HG03442 (cell line): ENCODE measurements around the gene RETREG3.
"Not testable (repeated sequence)": the region's sequence is repeated elsewhere in the genome, so short reads cannot be mapped to it uniquely, and the experiment has no call there.

Experiments
- ATAC-seq: cut with Tn5 transposase; IDR thresholded peaks from one replicate; pipeline ENCODE4 v1.9.1; 2021; ENCODE audit warnings: mild to moderate bottlenecking, moderate library complexity; ENCODE audit not compliant: unreplicated experiment

Gene RETREG3

GRCh38 chr17:42554250-42555121 is 54.7 kb downstream of the RETREG3 start:
- ATAC-seq = peak; percentile 69

DNA sequence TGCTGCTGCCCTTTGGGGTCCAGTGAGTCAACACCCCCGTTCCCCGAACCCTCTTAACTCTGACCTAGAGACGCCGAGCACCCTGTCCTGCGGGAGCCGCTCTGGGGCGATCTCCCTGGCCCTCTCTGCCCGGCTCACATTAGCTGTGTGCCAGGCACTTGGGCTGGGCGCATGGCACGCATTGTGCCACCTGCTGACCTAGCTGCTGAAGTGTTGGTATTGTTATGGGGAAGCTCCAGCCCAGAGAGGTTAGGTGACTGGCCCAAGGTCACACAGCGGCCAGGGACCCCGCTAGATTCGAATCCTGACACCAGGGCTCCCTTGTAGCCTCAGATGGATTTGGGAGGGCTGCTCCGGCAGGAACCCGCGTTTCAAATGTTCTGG is 55.3 kb downstream of the RETREG3 start:
- no peak for ATAC-seq

DNA sequence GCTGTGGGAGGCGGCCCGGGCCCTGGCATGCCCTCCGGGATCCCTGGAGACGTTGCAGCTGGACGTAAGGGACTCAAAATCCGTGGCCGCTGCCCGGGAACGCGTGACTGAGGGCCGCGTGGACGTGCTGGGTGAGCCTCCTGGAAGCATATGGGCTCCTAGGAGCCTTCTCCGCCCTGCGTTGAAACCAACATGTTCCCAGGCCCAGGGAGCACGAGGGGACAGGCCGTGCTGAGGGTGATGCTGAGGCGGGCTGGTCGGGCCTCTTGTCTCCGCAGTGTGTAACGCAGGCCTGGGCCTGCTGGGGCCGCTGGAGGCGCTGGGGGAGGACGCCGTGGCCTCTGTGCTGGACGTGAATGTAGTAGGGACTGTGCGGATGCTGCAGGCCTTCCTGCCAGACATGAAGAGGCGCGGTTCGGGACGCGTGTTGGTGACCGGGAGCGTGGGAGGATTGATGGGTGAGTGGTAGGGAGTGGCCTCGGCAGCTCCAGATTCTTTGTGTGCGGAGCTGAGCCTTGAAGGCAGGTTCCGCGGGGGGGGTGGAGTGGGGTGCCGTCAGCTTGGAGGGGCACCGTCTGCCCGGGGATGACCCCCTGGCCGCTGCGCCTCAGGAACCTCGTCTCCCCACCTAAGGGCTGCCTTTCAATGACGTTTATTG is 55.9 kb downstream of the RETREG3 start:
- ATAC-seq = no peak

DNA sequence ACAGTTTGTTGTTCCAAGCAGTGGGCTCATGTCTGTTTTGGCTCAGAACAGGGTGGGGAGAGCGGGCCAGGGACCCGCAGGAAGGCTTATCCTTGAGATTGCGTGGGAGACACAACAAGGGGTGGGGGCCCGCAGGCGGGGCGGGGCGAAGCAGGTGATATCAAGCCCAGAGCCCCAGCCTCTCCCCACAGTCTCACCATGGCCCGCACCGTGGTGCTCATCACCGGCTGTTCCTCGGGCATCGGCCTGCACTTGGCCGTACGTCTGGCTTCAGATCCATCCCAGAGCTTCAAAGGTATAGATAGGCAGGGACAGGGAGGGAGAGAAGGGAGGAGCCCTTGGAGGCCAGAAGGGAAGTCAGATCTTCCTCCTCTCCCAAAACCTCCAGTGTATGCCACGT is 56.4 kb downstream of the RETREG3 start, which contains the start of gene HSD17B1:
Gene HSD17B1, plus strand, starts transcription at position 188 of the 400 bp plus-strand sequence. Its CDS starts 11 bp downstream, at position 199.
- not testable (repeated sequence) for ATAC-seq

- ATAC-seq = no peak
Measured at GRCh38 chr17:42548993-42549755, 60.0 kb downstream of the RETREG3 start.

DNA sequence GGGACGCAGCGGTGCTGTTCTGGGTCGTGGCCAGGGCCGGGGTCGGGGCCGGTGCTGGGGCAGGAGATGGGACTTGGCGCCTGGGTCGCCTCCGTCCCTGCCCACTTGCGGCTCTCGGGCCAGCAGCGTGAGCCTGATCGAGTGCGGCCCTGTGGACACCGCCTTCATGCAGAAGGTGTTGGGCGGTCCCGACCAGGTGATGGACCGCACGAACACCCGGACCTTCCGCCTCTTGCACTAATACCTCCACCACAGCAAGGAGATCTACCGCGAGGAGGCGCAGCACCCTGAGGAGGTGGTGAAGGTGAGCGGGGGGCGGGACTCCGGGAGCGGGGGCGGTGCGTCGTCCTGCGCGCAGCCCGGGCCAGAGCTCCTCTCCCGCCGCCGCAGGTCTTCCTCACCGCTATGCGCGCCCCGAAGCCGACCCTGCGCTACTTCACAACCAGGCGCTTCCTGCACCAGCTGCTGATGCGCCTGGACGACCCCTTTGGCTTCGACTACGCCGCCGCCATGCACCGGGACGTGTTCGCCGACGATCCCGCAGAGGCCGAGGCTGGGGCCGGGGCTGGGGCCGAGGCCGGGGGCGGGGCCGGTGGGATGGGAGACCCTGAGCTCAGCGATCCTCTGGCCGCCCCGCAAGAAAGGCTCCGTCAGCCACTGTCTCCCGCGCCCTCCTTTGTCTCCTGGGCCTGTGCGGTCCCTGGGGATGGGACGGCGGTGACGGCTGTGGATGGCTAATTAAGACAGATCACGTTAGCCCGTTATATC is 60.9 kb downstream of the RETREG3 start:
- peak; percentile 63 for ATAC-seq

DNA sequence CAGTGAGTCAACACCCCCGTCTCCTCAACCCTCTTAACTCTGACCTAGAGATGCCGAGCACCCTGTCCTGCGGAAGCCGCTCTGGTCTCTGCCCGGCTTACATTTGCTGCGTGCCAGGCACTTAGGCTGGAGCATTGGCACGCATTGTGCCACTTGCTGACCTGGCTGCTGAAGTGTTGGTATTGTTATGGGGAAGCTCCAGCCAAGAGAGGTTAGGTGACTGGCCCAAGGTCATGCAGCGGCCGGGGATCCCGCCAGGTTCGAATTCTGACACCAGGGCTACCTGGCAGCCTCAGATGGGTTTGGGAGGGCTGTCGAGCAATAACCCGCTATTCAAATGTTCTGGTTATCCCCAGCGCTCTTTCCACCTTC is 61.5 kb downstream of the RETREG3 start:
- no peak for ATAC-seq

- no peak for ATAC-seq
Measured at GRCh38 chr17:42547001-42547461, 62.1 kb downstream of the RETREG3 start.

DNA sequence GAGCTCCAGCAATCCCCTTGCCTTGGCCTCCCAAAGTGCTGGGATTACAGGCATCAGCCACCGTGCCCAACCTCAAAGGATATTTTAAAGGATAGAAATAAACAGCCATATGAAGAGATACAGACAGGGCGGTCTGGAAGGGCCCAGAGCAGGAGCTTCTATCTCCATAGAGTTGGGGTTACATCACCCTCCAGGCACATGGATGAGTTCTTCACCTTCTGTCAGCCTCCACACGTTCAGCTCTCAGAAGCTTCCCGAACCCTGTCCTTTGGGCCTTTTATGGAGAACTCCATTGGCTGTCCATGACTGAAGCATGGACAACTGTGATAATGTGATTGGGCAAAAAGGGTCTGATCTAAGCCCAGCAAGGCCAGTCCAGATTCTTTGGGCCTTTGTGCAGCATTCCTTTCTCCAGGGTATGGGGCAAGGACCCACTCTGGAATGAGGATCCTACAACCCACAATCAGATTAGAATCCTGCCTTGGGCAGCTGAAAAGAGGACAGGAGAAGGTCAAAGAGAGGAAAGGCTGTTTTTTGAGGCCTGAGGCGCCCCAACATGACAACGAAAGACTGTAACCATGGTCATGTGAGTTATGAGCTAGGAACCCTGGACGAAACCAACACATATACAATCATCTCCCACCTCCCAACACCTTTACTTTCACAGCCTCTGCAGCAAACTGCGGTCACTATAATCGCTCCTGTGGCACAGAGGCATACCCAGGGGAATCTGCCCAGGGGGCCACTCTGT is 63.2 kb downstream of the RETREG3 start:
- ATAC-seq = not testable (repeated sequence)

DNA sequence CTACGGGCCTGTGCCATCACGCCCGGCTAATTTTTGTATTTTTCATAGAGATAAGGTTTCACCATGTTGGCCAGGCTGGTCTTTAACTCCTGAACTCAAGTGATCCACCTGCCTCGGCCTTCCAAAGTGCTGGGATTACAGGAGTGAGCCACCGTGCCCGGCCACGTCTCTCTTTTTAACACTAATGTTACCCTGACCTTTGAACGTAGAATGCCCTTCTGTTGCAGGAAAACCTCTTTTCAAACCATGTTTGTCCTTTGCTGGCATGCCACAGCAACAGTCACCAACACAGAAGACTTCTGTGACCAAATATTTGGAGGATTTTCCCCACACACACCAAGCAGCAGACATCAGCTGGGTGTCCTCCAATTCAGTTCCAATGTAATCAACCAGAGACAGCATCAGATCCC is 64.3 kb downstream of the RETREG3 start:
- no peak for ATAC-seq

DNA sequence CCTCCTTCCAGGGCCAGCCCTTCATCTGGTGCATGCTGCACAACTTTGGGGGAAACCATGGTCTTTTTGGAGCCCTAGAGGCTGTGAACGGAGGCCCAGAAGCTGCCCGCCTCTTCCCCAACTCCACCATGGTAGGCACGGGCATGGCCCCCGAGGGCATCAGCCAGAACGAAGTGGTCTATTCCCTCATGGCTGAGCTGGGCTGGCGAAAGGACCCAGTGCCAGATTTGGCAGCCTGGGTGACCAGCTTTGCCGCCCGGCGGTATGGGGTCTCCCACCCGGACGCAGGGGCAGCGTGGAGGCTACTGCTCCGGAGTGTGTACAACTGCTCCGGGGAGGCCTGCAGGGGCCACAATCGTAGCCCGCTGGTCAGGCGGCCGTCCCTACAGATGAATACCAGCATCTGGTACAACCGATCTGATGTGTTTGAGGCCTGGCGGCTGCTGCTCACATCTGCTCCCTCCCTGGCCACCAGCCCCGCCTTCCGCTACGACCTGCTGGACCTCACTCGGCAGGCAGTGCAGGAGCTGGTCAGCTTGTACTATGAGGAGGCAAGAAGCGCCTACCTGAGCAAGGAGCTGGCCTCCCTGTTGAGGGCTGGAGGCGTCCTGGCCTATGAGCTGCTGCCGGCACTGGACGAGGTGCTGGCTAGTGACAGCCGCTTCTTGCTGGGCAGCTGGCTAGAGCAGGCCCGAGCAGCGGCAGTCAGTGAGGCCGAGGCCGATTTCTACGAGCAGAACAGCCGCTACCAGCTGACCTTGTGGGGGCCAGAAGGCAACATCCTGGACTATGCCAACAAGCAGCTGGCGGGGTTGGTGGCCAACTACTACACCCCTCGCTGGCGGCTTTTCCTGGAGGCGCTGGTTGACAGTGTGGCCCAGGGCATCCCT is 65.7 kb downstream of the RETREG3 start:
- ATAC-seq = no peak

GRCh38 chr17:42541041-42541833 is 67.9 kb downstream of the RETREG3 start:
- no peak for ATAC-seq

GRCh38 chr17:42540558-42540957 is 68.6 kb downstream of the RETREG3 start:
- not testable (repeated sequence) for ATAC-seq

- ATAC-seq = no peak
Measured at GRCh38 chr17:42538482-42538881, 70.7 kb downstream of the RETREG3 start.

DNA sequence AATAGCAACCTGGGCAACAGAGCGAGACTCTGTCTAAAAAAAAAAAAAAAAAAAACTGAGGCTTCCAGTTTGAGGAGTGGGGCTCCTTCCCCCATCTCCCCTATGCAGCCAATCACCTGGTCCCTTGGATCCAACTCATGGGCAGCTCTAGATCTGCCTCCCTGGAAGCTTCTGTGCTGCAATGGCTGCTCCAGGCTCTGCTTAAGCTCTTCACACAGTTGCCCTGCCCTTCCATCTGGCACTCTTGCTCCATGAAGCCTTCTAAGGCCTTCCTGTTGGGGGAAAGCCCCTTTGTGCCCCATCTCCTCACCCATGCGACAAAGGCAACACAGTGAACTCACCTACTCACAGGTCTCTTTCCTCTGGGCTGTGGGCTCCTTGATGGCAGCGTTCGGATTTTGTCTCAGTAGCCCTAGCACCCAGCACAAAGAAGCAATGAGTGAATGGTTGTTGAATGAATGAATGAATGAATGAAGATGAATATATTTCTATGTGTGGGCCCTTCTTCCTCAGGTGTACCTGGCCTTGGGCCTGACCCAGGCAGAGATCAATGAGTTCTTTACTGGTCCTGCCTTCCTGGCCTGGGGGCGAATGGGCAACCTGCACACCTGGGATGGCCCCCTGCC is 71.2 kb downstream of the RETREG3 start:
- ATAC-seq = no peak

DNA sequence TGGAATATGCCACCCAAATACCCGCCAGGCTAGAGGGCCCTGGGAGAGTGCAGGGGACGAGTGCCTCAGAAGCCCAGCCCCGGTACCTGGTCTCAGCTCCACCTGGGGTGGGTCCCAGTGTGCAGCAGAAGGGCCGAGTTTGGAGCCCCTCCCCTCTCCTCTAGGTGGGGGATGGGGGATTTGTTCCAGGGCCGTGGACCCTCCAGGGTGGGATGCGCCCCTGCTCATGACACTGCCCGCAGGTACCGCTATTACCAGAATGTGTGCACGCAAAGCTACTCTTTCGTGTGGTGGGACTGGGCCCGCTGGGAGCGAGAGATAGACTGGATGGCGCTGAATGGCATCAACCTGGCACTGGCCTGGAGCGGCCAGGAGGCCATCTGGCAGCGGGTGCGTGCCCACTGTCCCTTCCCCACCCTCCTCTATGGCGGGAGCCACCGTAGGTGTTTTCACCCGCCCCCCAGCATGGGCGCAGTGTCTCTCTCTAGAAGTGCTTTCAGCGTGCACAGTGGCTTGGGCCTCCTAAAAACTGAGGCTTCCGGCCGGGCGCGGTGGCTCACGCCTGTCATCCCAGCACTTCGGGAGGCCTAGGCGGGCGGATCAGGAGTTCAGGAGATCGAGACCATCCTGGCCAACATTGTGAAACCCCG is 71.9 kb downstream of the RETREG3 start:
- ATAC-seq = no peak
